HepG2 (cell line): ENCODE results near the gene AP3M1. TPM values are rescaled to one million over a fixed set of nuclear protein-coding genes. Genes with fewer than 3 reads are reported as not detected.
A peak's percentile ranks its signal among the peaks of the same experiment; 100 is the strongest.

ENCODE experiments used
- ATAC-seq: fragments of 200-7000 bp; cut with Tn5 transposase; 3 replicates; pipeline ENCODE4 v1.9.1; 2020; ENCODE audit warnings: mild to moderate bottlenecking, moderate library complexity
- BruUV-seq: library from RNA; stranded (reverse); fragments of 400-500 nt; replicated peaks from 2 replicates; lab custom pipeline; 2021; lab: Mats Ljungman, UMichigan
- CTCF ChIA-PET: fragments of 300-600 bp; formaldehyde crosslinking; extraction: SDS; loops from one replicate; lab custom pipeline; 2021; ENCODE audit warnings: low total read pairs, inconsistent platforms, low intra/inter-chr PET ratio; lab: Yijun Ruan, JAX
- POLR2A ChIA-PET: fragments of 350-600 bp; sonication (Branson Sonifier 250); formaldehyde crosslinking; loops from one replicate; lab custom pipeline; 2020; ENCODE audit warnings: antibody characterized with exemption, inconsistent platforms; lab: Yijun Ruan, JAX
- DNase-seq: peaks from one replicate; pipeline ENCODE4 v3.0.0-alpha.2; 2015; ENCODE audit warnings: low spot score
- FAIRE-seq: peaks from 3 replicates; lab custom pipeline; 2011; peaks lifted over from hg19 to GRCh38; lab: Jason Lieb, UNC
- H2AFZ ChIP-seq: one replicate; pipeline ENCODE4 v1.6.1; 2011; ENCODE audit warnings: low read length, inconsistent platforms
- H3K27ac ChIP-seq: fragments of 300-600 bp; 3 replicates; pipeline ENCODE4 v1.8.0; 2011; ENCODE audit warnings: mixed run types, mild to moderate bottlenecking, mixed read lengths, low read length, inconsistent platforms; ENCODE audit not compliant: insufficient read depth; ENCODE audit errors: extremely low read length
- H3K27me3 ChIP-seq, 2 experiments: fragments of 200-600 bp in 1 of 2; 2 replicates in 1 of 2; 3 replicates in 1 of 2; pipeline versions ENCODE4 v1.6.0 to v1.8.0; 2011; ENCODE audit warnings: low read length in 2 of 2, mild to moderate bottlenecking in 2 of 2, moderate library complexity in 2 of 2, inconsistent platforms in 1 of 2; ENCODE audit not compliant: insufficient read depth in 2 of 2, control insufficient read depth in 1 of 2
- H3K36me3 ChIP-seq, 2 experiments: fragments of 200-600 bp in 1 of 2; replicated peaks in 1 of 2; 2 replicates in 1 of 2; 3 replicates in 1 of 2; pipeline versions ENCODE4 v1.5.1 to v1.8.0; 2011; ENCODE audit warnings: low read length in 2 of 2, inconsistent platforms in 1 of 2; ENCODE audit not compliant: insufficient read depth in 2 of 2, control insufficient read depth in 1 of 2
- H3K4me1 ChIP-seq: 2 replicates; pipeline ENCODE4 v1.5.1; 2012; ENCODE audit warnings: low read length, inconsistent platforms; ENCODE audit not compliant: insufficient read depth
- H3K4me2 ChIP-seq: 2 replicates; pipeline ENCODE4 v1.6.0; 2011; ENCODE audit warnings: low read depth, low read length, inconsistent platforms
- H3K4me3 ChIP-seq, 3 experiments: fragments of 200-600 bp in 1 of 3; sonication (generic), shearing (Covaris generic) in 1 of 3; replicated peaks in 1 of 3; 2 replicates each; pipeline ENCODE4 v1.5.1; 2011 to 2016; ENCODE audit warnings: low read length in 3 of 3, inconsistent platforms in 2 of 3, low read depth in 2 of 3, mild to moderate bottlenecking in 2 of 3, control low read depth in 1 of 3, mixed read lengths in 1 of 3; ENCODE audit not compliant: insufficient read depth in 1 of 3
- H3K79me2 ChIP-seq: one replicate; pipeline ENCODE4 v1.6.1; 2011; ENCODE audit warnings: low read length, inconsistent platforms; ENCODE audit not compliant: insufficient read depth
- H3K9ac ChIP-seq: 2 replicates; pipeline ENCODE4 v1.6.0; 2011; ENCODE audit warnings: mild to moderate bottlenecking, low read depth, low read length, inconsistent platforms; ENCODE audit not compliant: insufficient read depth
- H3K9me3 ChIP-seq: 2 replicates; pipeline ENCODE4 v1.5.1; 2012; ENCODE audit warnings: mild to moderate bottlenecking, low read length
- H4K20me1 ChIP-seq: 2 replicates; pipeline ENCODE4 v1.6.0; 2011; ENCODE audit warnings: inconsistent platforms, mild to moderate bottlenecking, low read length, moderate library complexity; ENCODE audit not compliant: insufficient read depth
- CEBPB ChIP-seq: IDR thresholded peaks from 2 replicates; pipeline ENCODE4 v1.6.1; 2011; ENCODE audit warnings: low read depth, low read length, improper control_type of control experiment, borderline replicate concordance
- CHD2 ChIP-seq: IDR thresholded peaks from 2 replicates; pipeline ENCODE4 v1.6.1; 2011; ENCODE audit warnings: low read depth, low read length, improper control_type of control experiment
- CREM ChIP-seq, 2 experiments: sonication (generic) in 1 of 2; formaldehyde crosslinking in 1 of 2; IDR thresholded peaks; 2 replicates each; pipeline versions ENCODE4 v1.4.0 to v1.6.1; 2016 to 2020; ENCODE audit warnings: antibody characterized with exemption in 1 of 2, mild to moderate bottlenecking in 1 of 2, missing genetic modification reagents in 1 of 2
- HBP1 ChIP-seq: IDR thresholded peaks from 2 replicates; pipeline ENCODE4 v1.6.1; 2016; ENCODE audit warnings: low read depth, control low read depth
- KDM1A ChIP-seq: IDR thresholded peaks from 2 replicates; pipeline ENCODE4 v1.6.1; 2016; ENCODE audit warnings: missing compliant biosample characterization
- MIXL1 ChIP-seq: IDR thresholded peaks from 2 replicates; pipeline ENCODE4 v1.6.1; 2016
- NR2C2 ChIP-seq: sonication (generic); formaldehyde crosslinking; IDR thresholded peaks from 2 replicates; pipeline ENCODE4 v1.4.0; 2020; ENCODE audit warnings: missing genetic modification reagents, mild to moderate bottlenecking, moderate library complexity, borderline replicate concordance
- NR2F2 ChIP-seq: IDR thresholded peaks from 2 replicates; pipeline ENCODE4 v1.6.1; 2012; ENCODE audit warnings: low read depth, inconsistent platforms, borderline replicate concordance
- SP2 ChIP-seq: sonication (generic); formaldehyde crosslinking; IDR thresholded peaks from 2 replicates; pipeline ENCODE4 v1.5.1; 2020; ENCODE audit warnings: mild to moderate bottlenecking, missing genetic modification reagents
- SRSF1 ChIP-seq: fragments of 200-400 bp; formaldehyde crosslinking; optimal IDR thresholded peaks from 2 replicates; pipeline ENCODE3; 2017; ENCODE audit warnings: mild to moderate bottlenecking, low read depth, low read length, moderate library complexity
- ZBTB7B ChIP-seq: sonication (generic); formaldehyde crosslinking; IDR thresholded peaks from 2 replicates; pipeline ENCODE4 v1.4.0; 2020; ENCODE audit warnings: missing genetic modification reagents
- ZHX2 ChIP-seq, 2 experiments: sonication (generic) in 1 of 2; formaldehyde crosslinking in 1 of 2; IDR thresholded peaks; 2 replicates each; pipeline versions ENCODE4 v1.6.1 to v1.9.0; 2014 to 2022; ENCODE audit warnings: antibody characterized with exemption in 1 of 2, borderline replicate concordance in 1 of 2, inconsistent platforms in 1 of 2, low read depth in 1 of 2, missing genetic modification reagents in 1 of 2
- ZNF224 ChIP-seq: sonication (generic); formaldehyde crosslinking; IDR thresholded peaks from 2 replicates; pipeline ENCODE4 v1.5.0; 2020; ENCODE audit warnings: mild to moderate bottlenecking, missing genetic modification reagents
- ZNF232 ChIP-seq: sonication (generic); formaldehyde crosslinking; IDR thresholded peaks from 2 replicates; pipeline ENCODE4 v1.4.0; 2020; ENCODE audit warnings: missing genetic modification reagents, borderline replicate concordance
- ZNF326 ChIP-seq: sonication (generic); formaldehyde crosslinking; IDR thresholded peaks from 2 replicates; pipeline ENCODE4 v1.4.0; 2020; ENCODE audit warnings: missing genetic modification reagents, borderline replicate concordance
- WGBS: methylation state at CpG from one replicate; pipeline ENCODE4 v1.1.6; 2017; ENCODE audit warnings: low lambda C conversion rate; 5-methylcytosine and 5-hydroxymethylcytosine counted together
- in situ Hi-C: cut with HindIII; loops from 2 replicates; pipeline ENCODE4 v1.10.0; 2017; ENCODE audit warnings: low pct_unique_long_range_greater_than_20kb; ENCODE audit not compliant: extremely low pct_ligation_motif_present
- intact Hi-C: fragments of 100-400 bp; cut with micrococcal nuclease; formaldehyde crosslinking; loops from one replicate; pipeline ENCODE4 v1.10.0; 2022; ENCODE audit not compliant: unreplicated experiment
- polyA plus RNA-seq, 8 experiments: library from polyadenylated mRNA; depleted of rRNA in 3 of 8; stranded (reverse) in 7 of 8; unstranded in 1 of 8; fragments of >200 nt; fragmentation: Illumina TruSeq in 4 of 8; extraction: Trizol in 4 of 8; gene quantifications; 2 replicates each; pipeline versions ENCODE4 v1.2.1 to v1.2.3, GENCODE V29; 2011 to 2016; ENCODE audit warnings: low read depth in 4 of 8, missing spikeins in 1 of 8, mixed read lengths in 1 of 8; ENCODE audit not compliant: insufficient read depth in 1 of 8
- total RNA-seq, 5 experiments: library from RNA; depleted of rRNA; stranded (reverse); fragments of >200 nt; fragmentation: Illumina TruSeq; extraction: Trizol; gene quantifications; 2 replicates each; pipeline ENCODE4 v1.2.3, GENCODE V29; 2016; ENCODE audit warnings: low read depth in 1 of 5

Gene AP3M1
- total and polyA plus RNA-seq, 2 of the 13 experiments (the other 11 are each of a cell fraction or from before 2014, with no cell fraction given), result 29.0 to 31.6 TPM

GRCh38 chr10:74177140-74177677 lies 26.6 kb upstream of the AP3M1 start:
- peak; percentile 81 for DNase-seq
- WGBS, result 25% methylated on average over 3 of the region's 13 CpGs
- ChIA-PET POLR2A (interaction anchor here (1.1 to 2.5 kb wide), 5 partner anchors 11 to 177 kb away, joined by 3 to 45 read pairs (median 6); partner anchors contain the start of genes ADK and AP3M1), CTCF (no interaction called here)
- H3K36me3 ChIP-seq, result peaks cover 0 to 2% of the 10 kb centered on the region in 2 experiments; a peak in 1 of 5 replicates
- in situ Hi-C loops, result no loop called here
- no peaks in the 10 kb centered on the region for H4K20me1 ChIP-seq
- BruUV-seq, result TSS peak; percentile 66
- H3K4me1 ChIP-seq, result peaks cover 57% of the 10 kb centered on the region
- no peaks in the 10 kb centered on the region for H3K9me3 ChIP-seq
- peak overlapping the region; percentile 33 for H2AFZ ChIP-seq
- H3K79me2 ChIP-seq, result peaks cover 47% of the 10 kb centered on the region
- peak; percentile 88 for FAIRE-seq
- peak overlapping the region; percentile 99 for H3K9ac ChIP-seq
- peak overlapping the region; percentile 70 to 96 (median 79) for H3K4me3 ChIP-seq
- H3K4me2 ChIP-seq, result peak overlapping the region; percentile 93
- peak overlapping the region; percentile 99 for H3K27ac ChIP-seq
- peak; percentile 68 for ATAC-seq
- no peaks in the 10 kb centered on the region for H3K27me3 ChIP-seq
- intact Hi-C loops, result loop anchor here (2.0 kb wide), 1 partner anchor 26 kb away; the partner anchor contains the start of genes ADK and AP3M1
- peak; percentile 83 for TF ChIP-seq CEBPB
- TF ChIP-seq ZNF326 (CRISPR knock-in tag), result no peak
- 0 out of 2 replicates have a peak, but pooled peaks have one; percentile 1 for TF ChIP-seq NR2C2 (CRISPR knock-in tag)
- 0 out of 2 replicates have a peak, but pooled peaks have one; percentile 33 for TF ChIP-seq NR2F2
- peak; percentile 79 for TF ChIP-seq SRSF1
- no peak for TF ChIP-seq SP2
- 0 out of 2 replicates have a peak, but pooled peaks have one; percentile 30 for TF ChIP-seq ZHX2 (IDR thresholded peaks at IDR 0.05; ENCODE audit: low read depth)
- no peak for TF ChIP-seq ZHX2 (CRISPR knock-in tag; IDR thresholded peaks at IDR 0.05; ENCODE audit: borderline replicate concordance)
- TF ChIP-seq ZNF232 (CRISPR knock-in tag), result 0 out of 2 replicates have a peak, but pooled peaks have one; percentile 21
- TF ChIP-seq ZBTB7B, result peak; percentile 8; the same call in 1 of the 2 replicates
- TF ChIP-seq HBP1 (CRISPR knock-in tag), result 0 out of 2 replicates have a peak, but pooled peaks have one; percentile 2
- TF ChIP-seq CREM (IDR thresholded peaks at IDR 0.05), result peak; percentile 54; the same call in 1 of the 2 replicates
- no peak for TF ChIP-seq CREM (CRISPR knock-in tag; IDR thresholded peaks at IDR 0.05)
- 0 out of 2 replicates have a peak, but pooled peaks have one; percentile 4 for TF ChIP-seq ZNF224 (CRISPR knock-in tag)
- TF ChIP-seq KDM1A (CRISPR knock-in tag), result no peak
- TF ChIP-seq CHD2, result 0 out of 2 replicates have a peak, but pooled peaks have one; percentile 10
- TF ChIP-seq MIXL1 (CRISPR knock-in tag), result 0 out of 2 replicates have a peak, but pooled peaks have one; percentile 10
